Measurements from ENCODE around the gene DCPS.
"Not testable (repeated sequence)": the region's sequence is repeated elsewhere in the genome, so short reads cannot be mapped to it uniquely, and the experiment has no call there.

Gene DCPS

DNA sequence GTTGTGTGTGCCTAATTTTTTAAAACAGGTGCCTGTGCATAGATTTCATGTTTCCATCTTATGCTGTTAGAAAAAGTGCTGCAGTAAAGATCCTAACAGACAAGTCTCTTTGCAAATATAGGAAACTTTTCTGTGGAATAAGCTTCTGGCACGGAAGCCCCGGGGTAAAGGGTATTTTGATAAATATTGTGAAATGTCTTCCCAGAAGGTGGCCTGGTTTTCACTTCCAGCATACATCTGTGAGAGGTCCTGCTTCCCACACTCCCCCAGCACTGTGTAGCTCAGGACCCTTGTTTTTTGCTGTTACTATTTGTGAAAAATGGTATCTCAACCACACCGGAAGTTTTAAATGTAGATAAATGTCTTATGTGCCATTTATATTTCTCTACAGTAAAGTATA lies 66.2 kb downstream of the DCPS start:
- TF ChIP-seq, protein P1, sequence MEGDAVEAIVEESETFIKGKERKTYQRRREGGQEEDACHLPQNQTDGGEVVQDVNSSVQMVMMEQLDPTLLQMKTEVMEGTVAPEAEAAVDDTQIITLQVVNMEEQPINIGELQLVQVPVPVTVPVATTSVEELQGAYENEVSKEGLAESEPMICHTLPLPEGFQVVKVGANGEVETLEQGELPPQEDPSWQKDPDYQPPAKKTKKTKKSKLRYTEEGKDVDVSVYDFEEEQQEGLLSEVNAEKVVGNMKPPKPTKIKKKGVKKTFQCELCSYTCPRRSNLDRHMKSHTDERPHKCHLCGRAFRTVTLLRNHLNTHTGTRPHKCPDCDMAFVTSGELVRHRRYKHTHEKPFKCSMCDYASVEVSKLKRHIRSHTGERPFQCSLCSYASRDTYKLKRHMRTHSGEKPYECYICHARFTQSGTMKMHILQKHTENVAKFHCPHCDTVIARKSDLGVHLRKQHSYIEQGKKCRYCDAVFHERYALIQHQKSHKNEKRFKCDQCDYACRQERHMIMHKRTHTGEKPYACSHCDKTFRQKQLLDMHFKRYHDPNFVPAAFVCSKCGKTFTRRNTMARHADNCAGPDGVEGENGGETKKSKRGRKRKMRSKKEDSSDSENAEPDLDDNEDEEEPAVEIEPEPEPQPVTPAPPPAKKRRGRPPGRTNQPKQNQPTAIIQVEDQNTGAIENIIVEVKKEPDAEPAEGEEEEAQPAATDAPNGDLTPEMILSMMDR (IDR thresholded peaks at IDR 0.05; ENCODE audit: low read depth, low read length), result no peak
- H3K4me3 ChIP-seq (ENCODE audit: low read depth, low read length), result no peak overlapping the region

DNA sequence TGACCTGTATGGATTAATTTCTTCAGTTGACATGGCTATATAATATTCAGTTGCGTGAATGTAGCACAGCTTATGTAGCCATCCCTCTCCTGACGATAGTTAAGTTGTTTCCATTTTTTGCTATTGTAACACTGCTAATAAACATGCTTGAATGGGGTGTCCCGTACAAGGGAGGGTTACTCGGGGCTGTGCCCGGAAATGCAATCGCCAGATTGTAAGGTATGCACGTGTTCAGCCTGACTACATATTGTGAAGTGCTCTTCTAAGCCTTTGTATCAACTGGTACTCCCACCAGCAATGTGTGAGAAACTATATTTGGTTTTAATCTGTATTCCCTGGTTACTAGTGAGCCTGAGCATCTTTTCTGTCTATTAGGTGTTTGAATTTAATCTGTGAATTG lies 67.7 kb downstream of the DCPS start:
- H3K4me3 ChIP-seq (ENCODE audit: low read depth, low read length), result no peak overlapping the region
- TF ChIP-seq, protein P1 (IDR thresholded peaks at IDR 0.05; ENCODE audit: low read depth, low read length), result no peak

DNA sequence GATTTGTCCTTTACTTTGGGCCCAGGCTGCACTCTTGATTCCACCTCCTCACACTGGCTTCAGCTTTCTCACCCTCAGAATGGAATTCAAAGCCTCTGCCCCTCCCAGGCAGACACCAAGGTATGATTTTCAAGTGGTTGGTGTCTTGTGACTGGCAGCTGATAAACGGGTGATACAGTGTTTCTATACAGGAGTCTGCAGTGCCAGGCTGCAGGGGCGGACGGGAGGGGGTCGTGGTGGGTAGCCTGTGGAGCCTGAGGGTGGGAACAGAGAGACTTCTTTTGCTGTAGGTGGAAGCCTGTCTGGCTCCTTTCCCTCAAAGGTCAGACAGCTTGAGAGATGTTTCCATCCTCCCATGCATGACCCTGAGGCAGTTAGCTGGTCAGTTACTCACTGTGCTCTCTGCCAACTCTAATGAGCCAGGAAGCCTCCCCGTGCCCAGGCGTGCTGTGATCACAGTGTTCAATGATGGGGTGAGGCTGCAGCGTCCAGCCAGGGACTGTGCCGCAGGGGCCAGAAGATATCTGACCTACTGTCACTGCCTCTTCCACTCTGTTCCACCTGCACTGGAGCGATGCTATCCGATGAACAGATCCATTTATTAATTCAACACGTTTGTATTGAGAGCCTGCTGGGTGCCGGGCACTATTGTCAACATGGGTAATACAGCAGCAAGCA lies 69.7 kb downstream of the DCPS start:
- H3K4me3 ChIP-seq (ENCODE audit: low read depth, low read length), result not testable (repeated sequence)

DNA sequence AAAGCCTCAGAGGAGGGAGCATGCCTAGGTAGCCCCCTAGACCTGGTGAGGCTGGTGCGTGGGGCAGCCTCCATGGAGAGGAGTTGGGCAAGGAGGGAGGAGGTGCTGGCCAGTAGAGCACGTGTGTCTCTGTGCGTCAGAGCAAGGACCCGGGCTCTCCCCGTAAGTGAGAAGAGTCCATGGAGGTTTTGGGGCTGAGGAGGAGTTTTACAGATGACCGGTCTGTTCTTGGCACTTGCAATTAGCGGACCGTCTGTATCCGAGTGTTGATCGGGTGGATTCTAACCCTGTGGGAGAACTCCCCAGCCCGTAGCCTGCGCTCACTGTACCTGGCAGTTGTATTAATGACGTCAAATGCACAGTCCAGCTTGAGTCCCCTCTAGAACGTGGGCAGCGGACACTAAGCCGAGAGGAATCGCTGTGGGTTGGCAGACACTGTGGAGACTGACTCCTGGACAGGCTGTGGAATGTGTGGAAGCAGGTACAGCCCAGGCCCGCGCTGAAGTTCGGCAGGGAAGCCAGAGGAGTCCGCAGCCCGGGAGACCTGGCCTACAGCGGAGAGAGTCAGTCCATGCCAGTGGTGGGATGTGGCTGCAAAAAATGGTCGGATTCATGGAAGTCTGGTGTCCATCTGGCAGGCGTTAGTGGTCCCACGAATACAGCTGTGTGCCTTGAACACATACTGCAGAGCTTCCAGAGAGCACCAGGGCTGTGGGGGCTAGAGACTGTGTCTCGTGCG lies 70.9 kb downstream of the DCPS start:
- not testable (repeated sequence) for H3K4me3 ChIP-seq (ENCODE audit: low read depth, low read length)

DNA sequence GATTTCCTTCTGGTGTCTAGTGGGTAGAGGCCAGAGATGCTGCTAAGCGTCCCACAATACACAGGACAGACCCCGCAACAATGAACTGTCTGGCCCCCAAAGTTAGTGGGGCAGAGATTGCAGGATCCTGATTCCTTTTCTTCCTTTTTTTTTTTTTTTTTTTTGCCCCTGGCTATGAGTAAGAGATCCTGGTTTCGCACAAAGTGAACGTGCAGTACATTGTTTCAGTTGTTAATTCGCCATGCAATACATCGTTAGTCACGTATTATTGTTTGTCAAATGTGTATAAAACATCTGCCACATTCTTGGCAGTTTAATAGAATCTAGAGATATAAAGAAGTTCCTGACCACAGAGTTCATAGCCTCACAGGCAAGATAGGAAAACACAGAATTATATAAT lies 71.9 kb downstream of the DCPS start:
- TF ChIP-seq, protein P1 (IDR thresholded peaks at IDR 0.05; ENCODE audit: low read depth, low read length), result no peak
- H3K4me3 ChIP-seq (ENCODE audit: low read depth, low read length), result no peak overlapping the region

DNA sequence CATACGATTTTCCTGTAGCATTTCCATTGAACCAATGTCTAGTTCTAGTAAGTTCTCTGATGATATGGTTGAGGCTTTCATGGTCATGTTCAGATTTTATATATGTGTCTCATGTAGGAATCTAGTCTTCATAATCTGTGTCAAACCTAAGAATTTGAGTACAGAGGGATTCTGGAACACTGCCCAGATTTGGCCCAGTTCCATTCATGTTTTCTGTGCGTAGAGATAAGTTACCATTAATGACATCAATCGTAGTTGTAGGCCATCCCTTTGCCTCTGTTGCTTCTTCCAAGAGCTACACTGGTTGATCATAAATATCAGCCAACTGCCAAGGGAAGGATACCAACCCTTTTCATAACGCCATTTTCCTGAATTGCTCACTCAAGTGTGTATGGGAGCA lies 74.9 kb downstream of the DCPS start:
- no peak overlapping the region for H3K4me3 ChIP-seq (ENCODE audit: low read depth, low read length)
- TF ChIP-seq, protein P1 (IDR thresholded peaks at IDR 0.05; ENCODE audit: low read depth, low read length), result no peak

DNA sequence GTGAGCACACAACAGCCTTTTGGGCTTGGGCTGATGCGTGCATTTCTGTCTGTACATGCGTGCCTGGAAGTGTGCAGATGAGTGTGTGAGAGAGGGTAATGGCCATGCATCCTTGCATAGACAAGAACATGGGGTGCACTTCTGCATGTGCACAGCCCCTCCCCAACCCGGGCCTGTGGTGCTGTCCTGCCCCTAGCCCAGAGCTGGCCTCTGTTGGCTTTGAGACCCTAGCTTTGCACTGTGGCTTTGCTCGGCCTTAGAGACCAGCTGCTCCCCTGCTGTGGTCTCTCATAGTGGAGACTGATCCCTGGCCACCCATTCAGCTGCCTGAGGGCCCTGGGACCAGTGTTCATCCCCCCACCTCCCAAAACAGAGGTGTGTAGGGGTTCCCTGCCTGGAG lies 77.0 kb downstream of the DCPS start:
- TF ChIP-seq, protein P1 (IDR thresholded peaks at IDR 0.05; ENCODE audit: low read depth, low read length), result no peak

DNA sequence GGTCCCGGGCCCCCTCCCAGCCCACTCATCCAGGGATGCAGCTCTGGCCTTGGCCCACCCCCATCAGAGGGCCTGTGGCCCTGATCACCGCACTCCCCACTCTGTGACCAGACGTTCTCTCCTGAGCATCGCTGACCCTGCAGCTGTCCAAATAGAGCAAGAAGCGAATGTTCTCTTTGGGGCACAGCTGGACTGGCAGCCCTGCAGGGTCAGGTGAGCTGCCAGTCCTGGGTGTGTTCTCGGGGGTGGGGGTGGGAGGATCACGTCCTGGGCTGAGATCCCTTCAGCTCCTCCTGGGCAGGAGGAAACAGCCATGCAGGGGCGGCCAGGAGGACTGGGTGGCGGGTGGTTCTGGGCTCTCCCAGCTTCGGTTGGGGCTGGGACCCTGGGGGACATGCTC lies 78.1 kb downstream of the DCPS start:
- not testable (repeated sequence) for H3K4me3 ChIP-seq (ENCODE audit: low read depth, low read length)

More for the DNA sequence above, 77.0 kb downstream of the DCPS start:
- H3K4me3 ChIP-seq (ENCODE audit: low read depth, low read length), result no peak overlapping the region

DNA sequence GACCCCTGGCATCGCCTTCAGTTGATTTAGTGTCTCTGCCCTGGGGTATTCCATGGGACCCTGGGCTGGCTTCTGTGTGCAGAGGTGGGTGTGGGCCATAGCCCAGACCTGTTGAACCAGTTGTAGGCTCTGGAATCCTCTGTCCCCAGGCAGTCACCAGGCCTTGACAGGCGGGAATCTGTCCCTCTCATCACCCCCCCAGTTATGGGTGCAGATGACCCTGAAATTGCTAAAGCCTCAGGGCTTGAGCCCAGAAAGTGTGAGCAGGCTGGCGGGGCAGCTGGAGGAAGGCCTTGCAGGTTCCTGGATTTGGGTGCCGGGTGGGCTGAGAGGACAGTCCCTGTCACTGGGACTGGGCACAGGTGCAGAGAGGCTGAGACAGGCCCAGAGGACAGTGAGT lies 78.8 kb downstream of the DCPS start:
- H3K4me3 ChIP-seq (ENCODE audit: low read depth, low read length), result not testable (repeated sequence)
